Measurements from ENCODE around the gene LMTK3. TPM values are rescaled to one million over a fixed set of nuclear protein-coding genes. Genes with fewer than 3 reads are reported as not detected.
"Not testable (repeated sequence)": the region's sequence is repeated elsewhere in the genome, so short reads cannot be mapped to it uniquely, and the experiment has no call there.

The LMTK3 gene
- total and polyA plus RNA-seq, 2 experiments from 2014 or later: 1.6 to 11.8 TPM

DNA sequence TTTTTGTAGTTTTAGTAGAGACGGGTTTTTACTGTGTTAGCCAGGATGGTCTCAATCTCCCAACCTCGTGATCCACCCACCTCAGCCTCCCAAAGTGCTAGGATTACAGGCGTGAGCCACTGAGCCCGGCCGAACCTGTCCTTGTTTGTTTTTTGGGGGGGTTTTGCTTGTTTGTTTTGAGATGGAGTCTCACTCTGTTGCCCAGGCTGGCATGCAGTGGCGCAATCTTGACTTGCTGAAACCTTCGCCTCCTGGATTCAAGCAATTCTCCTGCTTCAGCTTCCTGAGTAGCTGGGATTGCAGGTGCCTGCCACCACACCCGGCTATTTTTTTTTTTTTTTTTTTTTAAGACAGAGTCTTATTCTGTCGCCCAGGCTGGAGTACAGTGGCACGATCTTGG is 24.9 kb downstream of the LMTK3 start:
- not testable (repeated sequence) for H3K36me3 ChIP-seq (ENCODE audit: insufficient read depth); H3K9me2 ChIP-seq (ENCODE audit: insufficient read depth); H3K27ac Mint-ChIP-seq; H4K20me1 ChIP-seq (replicated peaks; ENCODE audit: insufficient read depth); H3K4me2 ChIP-seq; ATAC-seq; H3K36me3 Mint-ChIP-seq (ENCODE audit: low read depth); H3K27ac ChIP-seq (ENCODE audit: low read depth); H3K4me3 Mint-ChIP-seq; H3K79me2 ChIP-seq (replicated peaks; ENCODE audit: insufficient read depth); H3K9me3 Mint-ChIP-seq; H3K4me3 ChIP-seq; H3K27me3 ChIP-seq (ENCODE audit: insufficient read depth); H2AFZ ChIP-seq; DNase-seq (ENCODE audit: low spot score)
- H3K4me1 Mint-ChIP-seq: peaks cover 16% of the 10 kb centered on the region
- H3K4me1 ChIP-seq (ENCODE audit: insufficient read depth): peaks cover 12% of the 10 kb centered on the region
- H3F3A ChIP-seq (replicated peaks; ENCODE audit: low read depth): peaks cover 30% of the 10 kb centered on the region
- H3K27me3 Mint-ChIP-seq (ENCODE audit: insufficient read depth, low read depth, poor library complexity): peaks cover 42% of the 10 kb centered on the region

DNA sequence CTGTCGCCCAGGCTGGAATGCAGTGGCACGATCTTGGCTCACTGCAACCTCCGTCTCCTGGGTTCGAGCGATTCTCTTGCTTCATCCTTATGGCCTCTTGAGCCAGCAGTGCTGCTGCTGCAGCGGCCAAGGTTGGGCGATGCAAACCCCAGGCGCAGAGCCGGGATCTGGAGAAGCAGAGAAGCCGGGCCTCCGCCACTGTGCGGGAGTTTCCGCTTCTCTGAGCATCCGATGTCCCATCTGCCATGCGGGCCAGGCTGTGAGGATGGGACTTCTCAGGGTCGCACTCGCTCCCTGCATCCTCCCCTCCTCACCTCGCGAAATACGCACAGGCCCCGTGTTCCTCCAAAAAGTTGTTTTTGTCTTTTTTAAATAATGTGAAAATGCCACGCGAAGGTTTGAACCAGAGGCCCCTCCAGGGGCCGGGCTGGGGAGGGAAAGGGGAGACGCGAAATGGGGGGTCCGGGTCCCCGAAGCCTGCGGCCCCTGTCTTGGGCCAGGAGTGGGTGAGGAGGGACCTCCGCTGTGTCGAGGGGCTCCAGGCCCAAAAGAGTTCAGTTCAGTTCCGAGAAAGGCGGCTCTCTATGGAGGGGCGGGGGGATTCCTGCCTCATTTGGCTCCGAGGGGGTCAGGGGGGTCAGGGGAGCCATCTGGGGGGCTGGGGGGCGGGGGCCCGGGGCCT is 26.6 kb downstream of the LMTK3 start:
- H2AFZ ChIP-seq: no peak overlapping the region
- no peak overlapping the region for H3K4me2 ChIP-seq
- H3F3A ChIP-seq (replicated peaks; ENCODE audit: low read depth): peaks cover 27% of the 10 kb centered on the region
- H3K27me3 ChIP-seq (ENCODE audit: insufficient read depth): no peaks in the 10 kb centered on the region
- no peaks in the 10 kb centered on the region for H3K79me2 ChIP-seq (replicated peaks; ENCODE audit: insufficient read depth)
- no peak overlapping the region for H3K4me3 ChIP-seq
- H3K27me3 Mint-ChIP-seq (ENCODE audit: insufficient read depth, low read depth, poor library complexity): peaks cover 48% of the 10 kb centered on the region
- H3K4me1 Mint-ChIP-seq: peaks cover 17% of the 10 kb centered on the region
- H4K20me1 ChIP-seq (replicated peaks; ENCODE audit: insufficient read depth): peaks cover 6% of the 10 kb centered on the region; the same call in 1 of the 2 replicates
- H3K4me3 Mint-ChIP-seq: no peak overlapping the region
- H3K27ac Mint-ChIP-seq: no peak overlapping the region
- DNase-seq (ENCODE audit: low spot score) (peak; percentile 60), ATAC-seq (no peak)
- H3K9me2 ChIP-seq (ENCODE audit: insufficient read depth): no peaks in the 10 kb centered on the region
- H3K36me3 Mint-ChIP-seq (ENCODE audit: low read depth): peaks cover 8% of the 10 kb centered on the region
- no peaks in the 10 kb centered on the region for H3K36me3 ChIP-seq (ENCODE audit: insufficient read depth)
- H3K4me1 ChIP-seq (ENCODE audit: insufficient read depth): peaks cover 15% of the 10 kb centered on the region
- H3K9me3 Mint-ChIP-seq: peaks cover 2% of the 10 kb centered on the region
- H3K27ac ChIP-seq (ENCODE audit: low read depth): no peak overlapping the region
- TF ChIP-seq, protein P1, sequence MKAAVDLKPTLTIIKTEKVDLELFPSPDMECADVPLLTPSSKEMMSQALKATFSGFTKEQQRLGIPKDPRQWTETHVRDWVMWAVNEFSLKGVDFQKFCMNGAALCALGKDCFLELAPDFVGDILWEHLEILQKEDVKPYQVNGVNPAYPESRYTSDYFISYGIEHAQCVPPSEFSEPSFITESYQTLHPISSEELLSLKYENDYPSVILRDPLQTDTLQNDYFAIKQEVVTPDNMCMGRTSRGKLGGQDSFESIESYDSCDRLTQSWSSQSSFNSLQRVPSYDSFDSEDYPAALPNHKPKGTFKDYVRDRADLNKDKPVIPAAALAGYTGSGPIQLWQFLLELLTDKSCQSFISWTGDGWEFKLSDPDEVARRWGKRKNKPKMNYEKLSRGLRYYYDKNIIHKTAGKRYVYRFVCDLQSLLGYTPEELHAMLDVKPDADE (IDR thresholded peaks at IDR 0.05): no peak
- no peak for TF ChIP-seq JUNB (IDR thresholded peaks at IDR 0.05; ENCODE audit: unreplicated experiment)
- TF ChIP-seq POLR2AphosphoS5 (IDR thresholded peaks at IDR 0.05; ENCODE audit: low read depth): no peak
- TF ChIP-seq, protein P2, sequence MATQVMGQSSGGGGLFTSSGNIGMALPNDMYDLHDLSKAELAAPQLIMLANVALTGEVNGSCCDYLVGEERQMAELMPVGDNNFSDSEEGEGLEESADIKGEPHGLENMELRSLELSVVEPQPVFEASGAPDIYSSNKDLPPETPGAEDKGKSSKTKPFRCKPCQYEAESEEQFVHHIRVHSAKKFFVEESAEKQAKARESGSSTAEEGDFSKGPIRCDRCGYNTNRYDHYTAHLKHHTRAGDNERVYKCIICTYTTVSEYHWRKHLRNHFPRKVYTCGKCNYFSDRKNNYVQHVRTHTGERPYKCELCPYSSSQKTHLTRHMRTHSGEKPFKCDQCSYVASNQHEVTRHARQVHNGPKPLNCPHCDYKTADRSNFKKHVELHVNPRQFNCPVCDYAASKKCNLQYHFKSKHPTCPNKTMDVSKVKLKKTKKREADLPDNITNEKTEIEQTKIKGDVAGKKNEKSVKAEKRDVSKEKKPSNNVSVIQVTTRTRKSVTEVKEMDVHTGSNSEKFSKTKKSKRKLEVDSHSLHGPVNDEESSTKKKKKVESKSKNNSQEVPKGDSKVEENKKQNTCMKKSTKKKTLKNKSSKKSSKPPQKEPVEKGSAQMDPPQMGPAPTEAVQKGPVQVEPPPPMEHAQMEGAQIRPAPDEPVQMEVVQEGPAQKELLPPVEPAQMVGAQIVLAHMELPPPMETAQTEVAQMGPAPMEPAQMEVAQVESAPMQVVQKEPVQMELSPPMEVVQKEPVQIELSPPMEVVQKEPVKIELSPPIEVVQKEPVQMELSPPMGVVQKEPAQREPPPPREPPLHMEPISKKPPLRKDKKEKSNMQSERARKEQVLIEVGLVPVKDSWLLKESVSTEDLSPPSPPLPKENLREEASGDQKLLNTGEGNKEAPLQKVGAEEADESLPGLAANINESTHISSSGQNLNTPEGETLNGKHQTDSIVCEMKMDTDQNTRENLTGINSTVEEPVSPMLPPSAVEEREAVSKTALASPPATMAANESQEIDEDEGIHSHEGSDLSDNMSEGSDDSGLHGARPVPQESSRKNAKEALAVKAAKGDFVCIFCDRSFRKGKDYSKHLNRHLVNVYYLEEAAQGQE (IDR thresholded peaks at IDR 0.05; ENCODE audit: unreplicated experiment): no peak
- no peak for TF ChIP-seq EZH2phosphoT487 (IDR thresholded peaks at IDR 0.05; ENCODE audit: unreplicated experiment)
- TF ChIP-seq EZH2 (IDR thresholded peaks at IDR 0.05; ENCODE audit: low read depth, unreplicated experiment): no peak
- TF ChIP-seq ZNF331 (CRISPR knock-in tag; IDR thresholded peaks at IDR 0.05; ENCODE audit: low read depth): no peak
- TF ChIP-seq, protein P3, sequence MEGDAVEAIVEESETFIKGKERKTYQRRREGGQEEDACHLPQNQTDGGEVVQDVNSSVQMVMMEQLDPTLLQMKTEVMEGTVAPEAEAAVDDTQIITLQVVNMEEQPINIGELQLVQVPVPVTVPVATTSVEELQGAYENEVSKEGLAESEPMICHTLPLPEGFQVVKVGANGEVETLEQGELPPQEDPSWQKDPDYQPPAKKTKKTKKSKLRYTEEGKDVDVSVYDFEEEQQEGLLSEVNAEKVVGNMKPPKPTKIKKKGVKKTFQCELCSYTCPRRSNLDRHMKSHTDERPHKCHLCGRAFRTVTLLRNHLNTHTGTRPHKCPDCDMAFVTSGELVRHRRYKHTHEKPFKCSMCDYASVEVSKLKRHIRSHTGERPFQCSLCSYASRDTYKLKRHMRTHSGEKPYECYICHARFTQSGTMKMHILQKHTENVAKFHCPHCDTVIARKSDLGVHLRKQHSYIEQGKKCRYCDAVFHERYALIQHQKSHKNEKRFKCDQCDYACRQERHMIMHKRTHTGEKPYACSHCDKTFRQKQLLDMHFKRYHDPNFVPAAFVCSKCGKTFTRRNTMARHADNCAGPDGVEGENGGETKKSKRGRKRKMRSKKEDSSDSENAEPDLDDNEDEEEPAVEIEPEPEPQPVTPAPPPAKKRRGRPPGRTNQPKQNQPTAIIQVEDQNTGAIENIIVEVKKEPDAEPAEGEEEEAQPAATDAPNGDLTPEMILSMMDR (conservative IDR thresholded peaks at IDR 0.05; ENCODE audit: low read depth in 2 of 2): no peak

Measured in GM23338 (cell line).